GM21619 (cell line): ENCODE results near the gene MXD3.
"Not testable (repeated sequence)": the region's sequence is repeated elsewhere in the genome, so short reads cannot be mapped to it uniquely, and the experiment has no call there.

ENCODE experiments used
- ATAC-seq: cut with Tn5 transposase; IDR thresholded peaks from one replicate; pipeline ENCODE4 v1.9.1; 2021; ENCODE audit not compliant: unreplicated experiment

MXD3 gene

DNA sequence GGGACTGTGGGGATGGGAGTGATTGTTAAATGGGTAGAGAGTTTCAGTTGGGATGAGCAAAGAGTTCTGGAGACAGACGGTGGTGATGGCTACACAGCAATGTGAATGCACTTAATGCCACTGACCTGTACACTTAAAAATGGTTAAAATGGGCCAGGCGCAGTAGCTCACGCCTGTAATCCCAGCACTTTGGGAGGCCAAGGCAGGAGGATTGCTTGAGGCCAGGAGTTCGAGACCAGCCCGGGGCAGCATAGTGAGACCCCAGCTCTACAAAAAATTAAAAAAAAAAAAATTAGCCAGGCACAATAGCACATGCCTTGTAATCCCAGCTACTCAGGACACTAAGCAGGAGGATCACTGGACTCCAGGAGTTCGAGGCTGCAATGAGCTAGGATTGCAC lies 32.1 kb upstream of the MXD3 start:
- ATAC-seq: no peak

- not testable (repeated sequence) for ATAC-seq
These were observed 31.3 kb upstream of the MXD3 start for GRCh38 chr5:177343000-177343399.

DNA sequence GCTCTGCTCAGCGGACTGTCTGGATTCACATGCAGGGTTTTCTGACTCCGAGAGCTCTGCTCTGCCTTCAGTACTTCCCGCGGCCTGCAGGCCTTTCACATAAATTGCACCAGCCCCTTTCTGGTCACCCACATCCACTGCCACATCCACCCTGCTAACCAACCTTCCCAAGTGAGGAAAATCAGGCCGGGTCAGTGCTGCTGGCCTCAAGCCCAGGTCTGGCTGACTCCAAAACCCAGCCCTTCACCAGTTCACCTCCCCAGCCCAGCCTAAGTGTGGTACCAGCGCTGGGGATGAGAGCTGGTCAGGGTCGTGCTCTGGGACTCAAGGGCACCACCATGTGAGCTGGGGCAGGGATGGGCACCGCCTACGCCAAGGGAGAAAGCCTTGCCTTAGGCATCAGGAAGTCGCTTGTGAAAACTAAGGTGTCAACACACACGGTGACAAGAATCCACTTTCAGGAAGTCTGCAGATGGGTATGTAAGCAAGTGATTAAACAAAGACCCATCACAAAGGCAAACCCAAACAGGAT lies 27.5 kb upstream of the MXD3 start:
- no peak for ATAC-seq

DNA sequence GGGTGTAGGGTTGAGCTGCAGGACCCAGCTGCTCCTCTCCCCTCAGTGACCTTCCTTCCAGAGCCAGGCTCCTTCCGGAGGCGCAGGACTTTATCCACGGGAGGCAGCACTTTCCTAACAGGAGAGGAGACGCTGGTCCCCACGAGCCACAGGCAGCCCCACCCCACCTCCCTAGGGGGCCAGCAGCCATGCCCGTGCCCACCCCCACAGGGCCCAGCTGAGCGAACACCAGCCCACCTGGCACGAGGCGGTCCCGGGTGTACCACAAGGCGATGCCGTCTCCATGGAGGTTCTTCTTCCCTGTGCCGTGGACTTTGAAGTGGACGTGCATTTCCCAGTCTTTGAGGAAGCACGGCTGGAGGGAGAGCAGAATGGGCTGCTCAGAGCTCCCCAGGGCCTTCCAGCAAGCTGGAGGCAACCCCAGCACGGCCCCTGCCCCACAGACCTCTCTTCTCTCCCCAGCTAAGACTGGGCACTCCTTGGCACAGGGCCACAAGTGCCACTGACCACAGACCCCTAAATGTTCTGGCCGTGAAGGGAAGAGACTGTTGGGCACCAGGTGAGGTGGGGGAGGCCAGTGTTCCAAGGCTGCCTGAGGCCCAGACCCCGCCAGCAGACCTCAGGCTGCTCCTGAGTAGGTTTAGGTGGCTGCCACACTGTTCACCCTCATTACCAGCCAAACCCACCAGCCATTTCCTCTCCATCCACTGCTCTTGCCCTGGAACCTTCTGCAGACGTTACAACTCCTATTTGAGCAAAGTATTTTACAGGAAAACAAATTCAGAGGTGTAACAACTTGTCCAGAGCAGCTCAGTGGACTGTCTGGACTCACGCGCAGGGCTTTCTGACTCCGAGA lies 26.8 kb upstream of the MXD3 start:
- no peak for ATAC-seq

GRCh38 chr5:177336603-177337494 lies 25.2 kb upstream of the MXD3 start:
- no peak for ATAC-seq

- no peak for ATAC-seq
These were observed 24.4 kb upstream of the MXD3 start for GRCh38 chr5:177336112-177336511.

- ATAC-seq: no peak
These were observed 24.0 kb upstream of the MXD3 start for GRCh38 chr5:177335701-177336065.

DNA sequence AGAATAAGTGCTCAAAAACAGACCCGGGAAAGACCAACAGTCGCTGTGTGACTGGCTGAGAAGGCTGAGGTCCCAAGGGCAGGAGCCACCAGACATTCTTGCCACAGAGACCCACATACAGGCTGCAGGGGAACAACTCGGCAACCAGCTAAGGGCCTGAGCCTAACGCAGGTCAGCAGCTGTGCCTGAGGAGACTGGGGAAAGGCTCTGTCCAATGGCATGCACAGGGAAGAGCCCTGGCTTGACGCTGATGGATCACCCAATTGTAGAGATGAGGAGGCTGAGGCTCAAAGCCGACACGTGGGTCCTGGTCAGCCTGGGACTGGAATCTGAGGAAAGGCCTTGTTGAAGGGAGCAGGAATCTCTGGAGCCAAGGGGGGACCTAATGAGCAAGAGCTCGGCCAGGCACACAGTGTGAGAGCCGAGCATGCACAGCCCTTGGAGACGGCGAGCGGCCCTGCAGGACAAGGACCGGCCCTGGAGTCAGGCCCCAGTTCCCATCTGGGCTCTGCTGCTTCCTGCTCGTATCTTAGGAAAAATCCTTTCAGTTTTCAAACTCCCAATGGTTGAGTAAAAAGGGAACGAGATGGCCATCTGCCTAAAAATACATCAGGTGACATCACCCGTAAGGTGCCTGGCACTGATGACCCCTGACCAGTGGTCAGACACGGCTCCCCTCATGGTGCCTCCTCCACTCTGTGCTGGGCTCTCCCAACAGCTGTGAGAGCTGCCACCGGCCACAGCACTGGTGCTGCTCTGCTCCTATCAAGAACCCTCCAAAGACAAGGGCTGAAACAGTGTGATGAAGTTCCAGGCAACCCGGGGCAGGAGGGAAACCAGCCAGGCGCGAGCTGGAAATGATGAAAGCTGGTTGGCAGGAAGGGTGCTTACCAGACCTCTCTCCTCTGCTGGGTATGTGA lies 23.3 kb upstream of the MXD3 start:
- no peak for ATAC-seq

DNA sequence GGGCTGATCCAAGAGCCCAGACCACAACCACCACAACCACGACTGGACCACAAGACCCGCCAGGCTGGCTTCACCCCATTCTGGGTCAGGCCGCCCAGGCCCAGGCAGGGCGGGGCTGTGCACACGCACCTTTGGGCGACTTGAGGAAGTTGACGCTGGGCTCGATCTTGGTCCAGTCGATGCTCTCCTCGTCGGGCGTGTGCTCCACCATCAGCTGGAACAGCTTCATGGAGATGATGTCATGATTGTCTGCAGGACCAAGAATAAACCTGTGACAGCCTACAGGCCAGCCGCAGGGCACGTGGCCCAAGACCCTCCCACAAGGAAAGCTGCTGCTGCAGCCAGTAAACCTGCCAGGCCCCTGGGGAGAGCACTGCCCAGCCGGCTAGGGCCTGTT lies 22.5 kb upstream of the MXD3 start:
- ATAC-seq: no peak

GRCh38 chr5:177333420-177334154 lies 21.9 kb upstream of the MXD3 start:
- no peak for ATAC-seq

DNA sequence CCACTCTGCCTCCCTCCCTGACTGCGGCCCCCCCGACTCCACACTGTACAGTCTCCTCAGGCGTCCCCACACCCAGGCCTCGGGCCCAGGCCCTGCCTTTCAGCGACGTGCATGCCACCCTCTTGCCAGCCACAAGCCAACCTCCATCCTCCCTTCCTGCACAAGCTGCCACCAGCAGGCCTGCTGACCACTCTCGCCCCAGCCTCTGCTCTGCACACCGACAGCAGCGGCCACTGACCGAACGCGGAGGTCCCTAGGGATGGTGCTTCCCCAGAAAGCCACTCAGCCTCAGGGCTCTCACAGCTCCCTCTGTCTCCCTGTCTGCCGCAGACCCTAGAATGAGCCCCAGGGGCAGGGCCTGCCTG lies 21.2 kb upstream of the MXD3 start:
- no peak for ATAC-seq

DNA sequence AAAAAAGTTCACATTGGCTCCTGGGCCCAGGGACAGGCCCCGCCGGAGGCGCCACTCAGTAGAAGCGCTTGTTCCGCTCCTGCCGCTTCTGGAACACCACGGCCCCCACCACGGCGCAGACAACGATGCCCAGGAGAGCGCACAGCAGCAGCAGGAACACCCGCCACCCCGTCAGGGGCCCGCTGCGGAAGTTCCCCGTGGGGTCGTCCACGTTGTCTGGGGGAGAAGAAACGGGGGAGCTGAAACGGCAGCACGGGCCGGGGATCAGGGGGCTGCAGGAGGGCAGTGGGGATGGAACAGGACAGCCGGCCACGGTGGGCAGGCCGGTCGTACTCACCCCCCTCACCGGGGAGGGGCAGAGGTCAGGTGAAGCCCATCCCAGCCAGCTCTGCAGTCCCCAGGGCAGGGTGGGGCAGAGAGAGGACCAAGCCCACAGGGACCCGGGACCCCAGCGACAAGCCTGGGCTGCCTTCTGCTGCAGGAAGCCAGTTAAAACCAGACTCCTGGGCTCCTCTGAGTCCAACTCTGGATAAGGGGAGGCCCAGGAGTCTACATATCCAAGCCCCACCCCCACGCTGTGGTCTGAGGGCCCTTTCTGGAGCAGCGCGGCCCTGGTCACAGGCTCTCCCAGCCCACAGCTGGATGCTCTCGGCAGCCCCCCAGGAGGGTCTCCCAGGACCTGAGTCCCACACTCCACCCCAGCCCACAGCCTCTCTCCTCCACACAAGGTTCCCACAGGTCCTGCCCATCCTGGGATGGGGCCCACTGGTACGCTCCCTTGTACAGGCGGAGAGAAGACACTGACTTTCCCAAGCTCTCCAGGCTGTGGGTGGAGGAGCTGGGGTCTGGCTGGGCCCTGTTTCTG lies 20.6 kb upstream of the MXD3 start:
- ATAC-seq: no peak

GRCh38 chr5:177330991-177331842 lies 19.5 kb upstream of the MXD3 start:
- ATAC-seq: no peak

DNA sequence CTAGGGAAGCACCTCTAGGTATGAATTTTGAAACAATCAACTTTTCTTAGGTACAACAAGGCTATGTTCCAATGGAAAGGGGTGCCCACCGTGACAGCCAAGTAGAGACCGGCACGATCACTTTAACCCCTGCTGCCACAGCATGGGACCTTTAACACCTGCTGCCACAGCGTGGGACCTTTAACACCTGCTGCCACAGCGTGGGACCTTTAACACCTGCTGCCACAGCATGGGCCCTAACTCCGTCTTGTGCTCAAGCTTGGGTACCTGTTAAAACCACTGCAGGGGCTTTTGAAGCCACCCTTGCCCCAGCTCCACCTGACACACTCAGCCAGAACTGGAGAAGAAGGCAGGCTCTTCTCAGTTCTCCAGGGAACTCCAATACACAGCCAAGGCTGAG lies 18.2 kb upstream of the MXD3 start:
- ATAC-seq: no peak

- ATAC-seq: no peak
These were observed 17.0 kb upstream of the MXD3 start for GRCh38 chr5:177328545-177329231.

GRCh38 chr5:177327539-177328522 lies 16.1 kb upstream of the MXD3 start:
- ATAC-seq: no peak
